ENCODE results near the gene ZWILCH.

ZWILCH gene

GRCh38 chr15:66480267-66480666 is 24.9 kb upstream of the ZWILCH start:
- H3K4me1 Mint-ChIP-seq (ENCODE audit: low read depth) = peaks cover 20% of the 10 kb centered on the region
- peaks cover 44% of the 10 kb centered on the region for H3K36me3 Mint-ChIP-seq (ENCODE audit: low read depth)
- H3K9me3 Mint-ChIP-seq = no peaks in the 10 kb centered on the region
- no peak overlapping the region for H3K4me3 Mint-ChIP-seq
- no peak overlapping the region for H3K27ac Mint-ChIP-seq
- no peaks in the 10 kb centered on the region for H3K27me3 Mint-ChIP-seq

- Mint-ChIP-seq H3K27ac (no peak overlapping the region), H3K27me3 (no peaks in the 10 kb centered on the region), H3K4me1 (ENCODE audit: low read depth) (peaks cover 11% of the 10 kb centered on the region), H3K36me3 (ENCODE audit: low read depth) (peaks cover 45% of the 10 kb centered on the region), H3K4me3 (no peak overlapping the region), H3K9me3 (no peaks in the 10 kb centered on the region)
These were observed 23.8 kb upstream of the ZWILCH start for GRCh38 chr15:66481107-66481856.

DNA sequence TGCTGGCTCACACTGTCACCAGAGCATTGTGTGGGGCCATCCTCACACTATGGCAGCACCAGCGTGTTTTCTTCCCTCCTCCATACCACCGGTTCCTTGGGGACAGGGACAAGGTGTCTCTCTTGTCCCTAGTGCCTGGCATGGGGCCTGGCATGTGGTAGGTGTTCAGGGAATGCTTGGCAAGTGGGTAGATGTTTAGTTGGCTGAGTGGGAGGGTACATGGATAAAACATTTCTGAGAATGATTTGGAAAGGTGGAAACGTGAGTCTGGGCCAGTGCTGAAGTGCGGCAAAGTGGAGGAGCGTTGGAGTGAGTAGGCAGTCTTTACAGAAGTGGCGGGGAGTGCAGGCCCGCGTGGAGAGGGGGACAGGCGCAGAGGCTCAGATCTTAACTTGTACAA is 22.6 kb upstream of the ZWILCH start:
- Mint-ChIP-seq H3K4me1 (ENCODE audit: low read depth) (peaks cover 4% of the 10 kb centered on the region), H3K27me3 (no peaks in the 10 kb centered on the region), H3K27ac (no peak overlapping the region), H3K36me3 (ENCODE audit: low read depth) (peaks cover 52% of the 10 kb centered on the region), H3K4me3 (no peak overlapping the region), H3K9me3 (no peaks in the 10 kb centered on the region)

DNA sequence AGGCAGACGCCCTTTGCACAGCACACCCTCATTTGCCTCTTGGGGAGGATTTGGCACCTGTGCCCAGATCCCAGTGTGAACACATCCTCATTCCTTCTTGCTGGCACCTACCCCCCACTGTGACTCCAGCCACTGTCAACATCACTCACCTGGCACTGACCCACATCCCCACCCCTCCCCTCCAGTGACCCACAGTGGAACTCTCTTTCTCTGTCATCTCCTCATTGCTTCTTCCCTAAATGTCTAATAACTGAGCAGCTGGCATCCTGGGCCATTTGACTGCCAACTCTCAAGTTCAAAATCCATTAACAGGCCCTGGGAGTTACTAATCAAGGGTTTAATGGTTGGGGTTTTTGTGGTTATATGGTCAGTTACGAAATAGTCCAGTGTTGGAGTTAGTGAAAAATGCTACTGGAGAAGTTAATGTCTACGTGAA is 22.0 kb upstream of the ZWILCH start:
- Mint-ChIP-seq H3K4me1 (ENCODE audit: low read depth) (peaks cover 4% of the 10 kb centered on the region), H3K36me3 (ENCODE audit: low read depth) (peaks cover 58% of the 10 kb centered on the region), H3K9me3 (no peaks in the 10 kb centered on the region), H3K4me3 (no peak overlapping the region), H3K27ac (no peak overlapping the region), H3K27me3 (no peaks in the 10 kb centered on the region)

DNA sequence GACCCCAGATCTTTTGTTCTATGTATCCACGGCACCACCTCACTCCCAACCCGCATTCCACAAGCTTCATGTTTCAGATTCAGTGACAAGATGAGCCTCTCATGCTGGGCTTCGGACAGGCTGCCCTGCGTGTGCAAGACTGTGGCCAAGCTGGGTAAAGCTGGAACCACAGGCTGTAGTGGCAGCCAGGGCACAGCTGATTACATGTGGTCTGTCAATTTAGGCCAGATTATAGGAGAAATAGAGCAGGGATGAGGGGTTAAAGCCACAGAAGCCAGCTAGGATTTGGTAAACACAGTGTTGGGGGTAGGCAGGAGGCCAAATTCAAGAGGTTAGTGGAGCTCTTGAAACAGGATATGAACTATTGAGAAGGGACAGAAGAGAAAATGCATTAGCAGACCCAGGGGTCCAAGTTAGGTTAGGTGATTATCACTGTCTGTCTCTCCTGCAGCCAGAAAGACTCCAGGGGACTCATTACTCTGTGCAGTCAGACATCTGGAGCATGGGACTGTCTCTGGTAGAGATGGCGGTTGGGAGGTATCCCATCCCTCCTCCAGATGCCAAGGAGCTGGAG is 20.5 kb upstream of the ZWILCH start:
- no peaks in the 10 kb centered on the region for H3K9me3 Mint-ChIP-seq
- H3K36me3 Mint-ChIP-seq (ENCODE audit: low read depth) = peaks cover 66% of the 10 kb centered on the region
- no peak overlapping the region for H3K4me3 Mint-ChIP-seq
- H3K27ac Mint-ChIP-seq = no peak overlapping the region
- H3K27me3 Mint-ChIP-seq = no peaks in the 10 kb centered on the region
- H3K4me1 Mint-ChIP-seq (ENCODE audit: low read depth) = peaks cover 4% of the 10 kb centered on the region

GRCh38 chr15:66486887-66487286 is 18.2 kb upstream of the ZWILCH start:
- Mint-ChIP-seq H3K27me3 (no peaks in the 10 kb centered on the region), H3K27ac (no peak overlapping the region), H3K36me3 (ENCODE audit: low read depth) (peaks cover 73% of the 10 kb centered on the region), H3K4me3 (no peak overlapping the region), H3K9me3 (no peaks in the 10 kb centered on the region), H3K4me1 (ENCODE audit: low read depth) (no peaks in the 10 kb centered on the region)

DNA sequence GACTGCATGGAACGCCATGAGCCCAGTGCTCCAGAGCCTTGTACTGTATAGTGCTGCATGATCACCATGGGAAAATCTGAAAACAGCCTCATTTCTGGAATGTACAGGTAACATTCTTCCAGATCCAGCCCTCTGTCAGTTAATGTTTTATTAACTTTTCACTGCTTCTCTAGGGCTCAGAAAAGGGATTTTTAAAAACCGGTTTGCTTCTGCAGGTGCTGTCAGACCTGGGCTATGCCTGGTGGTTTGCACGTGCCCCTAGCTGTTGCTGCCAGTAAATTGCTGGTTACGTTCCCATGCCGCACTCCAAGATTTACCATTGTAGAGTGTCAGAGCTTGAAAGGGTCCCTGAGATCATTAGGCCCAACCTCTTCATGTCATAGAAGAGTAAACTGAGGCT is 16.6 kb upstream of the ZWILCH start:
- Mint-ChIP-seq H3K27me3 (no peaks in the 10 kb centered on the region), H3K4me3 (no peak overlapping the region), H3K9me3 (no peaks in the 10 kb centered on the region), H3K27ac (no peak overlapping the region), H3K4me1 (ENCODE audit: low read depth) (no peaks in the 10 kb centered on the region), H3K36me3 (ENCODE audit: low read depth) (peaks cover 75% of the 10 kb centered on the region)

GRCh38 chr15:66489179-66489791 is 15.8 kb upstream of the ZWILCH start:
- Mint-ChIP-seq H3K27ac (peak overlapping the region; percentile 53), H3K9me3 (no peaks in the 10 kb centered on the region), H3K4me1 (ENCODE audit: low read depth) (peaks cover 5% of the 10 kb centered on the region), H3K36me3 (ENCODE audit: low read depth) (peaks cover 80% of the 10 kb centered on the region), H3K27me3 (no peaks in the 10 kb centered on the region), H3K4me3 (no peak overlapping the region)

DNA sequence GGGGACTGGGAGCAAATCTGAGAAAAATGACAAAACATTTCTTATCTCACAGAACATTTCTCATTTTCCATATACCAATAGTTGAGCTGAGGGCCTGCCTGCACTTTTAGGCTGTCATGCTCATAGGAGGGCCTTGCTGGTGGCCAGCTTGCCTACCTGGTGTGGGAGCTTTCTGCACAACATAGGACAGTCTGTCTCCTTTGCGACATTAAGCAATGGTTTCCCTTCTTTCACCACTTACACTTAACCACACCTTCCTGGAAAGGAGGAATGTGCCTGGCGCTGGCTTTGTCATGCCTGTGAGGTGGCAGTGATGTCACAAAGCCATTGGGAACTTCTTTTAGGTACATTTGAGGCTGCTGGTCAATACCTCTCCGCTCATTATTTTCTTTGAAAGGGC is 13.3 kb upstream of the ZWILCH start:
- Mint-ChIP-seq H3K4me1 (ENCODE audit: low read depth) (peaks cover 21% of the 10 kb centered on the region), H3K4me3 (no peak overlapping the region), H3K9me3 (no peaks in the 10 kb centered on the region), H3K27ac (peak overlapping the region; percentile 38), H3K36me3 (ENCODE audit: low read depth) (peaks cover 84% of the 10 kb centered on the region), H3K27me3 (no peaks in the 10 kb centered on the region)

- H3K9me3 Mint-ChIP-seq = no peaks in the 10 kb centered on the region
- no peak overlapping the region for H3K4me3 Mint-ChIP-seq
- H3K27me3 Mint-ChIP-seq = no peaks in the 10 kb centered on the region
- peaks cover 31% of the 10 kb centered on the region for H3K4me1 Mint-ChIP-seq (ENCODE audit: low read depth)
- peaks cover 89% of the 10 kb centered on the region for H3K36me3 Mint-ChIP-seq (ENCODE audit: low read depth)
- H3K27ac Mint-ChIP-seq = peak overlapping the region; percentile 50
These were observed 10.9 kb upstream of the ZWILCH start for GRCh38 chr15:66494262-66494661.

DNA sequence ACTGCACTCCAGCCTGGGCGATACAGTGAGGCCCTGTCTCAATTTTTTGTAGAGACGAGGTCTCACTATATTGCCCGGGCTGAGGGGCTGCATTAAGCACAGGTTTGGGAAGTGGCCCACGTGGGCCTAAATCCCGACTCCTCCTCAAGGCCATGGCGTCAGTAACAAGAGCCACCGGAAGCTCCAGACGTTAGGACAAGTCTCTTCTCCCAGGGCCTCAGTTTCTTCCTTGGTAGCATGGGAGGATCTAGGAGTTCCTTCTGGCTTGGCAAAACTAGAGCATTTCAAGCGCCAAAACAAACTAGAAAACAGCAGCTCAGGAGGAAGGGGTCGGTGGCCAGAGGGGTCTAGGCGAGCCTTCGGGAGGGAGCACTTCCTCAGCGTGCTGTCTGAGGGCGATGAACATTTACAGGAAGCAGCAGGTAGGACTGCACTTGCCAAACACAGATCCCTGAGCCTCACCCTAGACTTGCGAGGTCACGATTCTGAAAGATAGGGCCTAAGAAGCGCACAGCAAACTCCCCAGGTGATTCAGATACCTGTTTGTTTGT is 8.1 kb upstream of the ZWILCH start:
- no peaks in the 10 kb centered on the region for H3K9me3 Mint-ChIP-seq
- H3K36me3 Mint-ChIP-seq (ENCODE audit: low read depth) = peaks cover 89% of the 10 kb centered on the region
- peaks cover 57% of the 10 kb centered on the region for H3K4me1 Mint-ChIP-seq (ENCODE audit: low read depth)
- H3K27me3 Mint-ChIP-seq = no peaks in the 10 kb centered on the region
- peak overlapping the region; percentile 99 for H3K27ac Mint-ChIP-seq
- peak overlapping the region; percentile 97 for H3K4me3 Mint-ChIP-seq

- H3K27me3 Mint-ChIP-seq = no peaks in the 10 kb centered on the region
- H3K4me1 Mint-ChIP-seq (ENCODE audit: low read depth) = peaks cover 65% of the 10 kb centered on the region
- H3K27ac Mint-ChIP-seq = peak within 1 kb of the TSS; percentile 99
- H3K36me3 Mint-ChIP-seq (ENCODE audit: low read depth) = peaks cover 89% of the 10 kb centered on the region
- H3K4me3 Mint-ChIP-seq = peak within 1 kb of the TSS; percentile 97
- H3K9me3 Mint-ChIP-seq = no peaks in the 10 kb centered on the region
These were observed 7.3 kb upstream of the ZWILCH start, which contains the start of gene SNAPC5 for GRCh38 chr15:66497502-66498455. TSS of gene SNAPC5 (minus strand) at chr15:66497762. CDS start at chr15:66497731, 31 bp downstream.

DNA sequence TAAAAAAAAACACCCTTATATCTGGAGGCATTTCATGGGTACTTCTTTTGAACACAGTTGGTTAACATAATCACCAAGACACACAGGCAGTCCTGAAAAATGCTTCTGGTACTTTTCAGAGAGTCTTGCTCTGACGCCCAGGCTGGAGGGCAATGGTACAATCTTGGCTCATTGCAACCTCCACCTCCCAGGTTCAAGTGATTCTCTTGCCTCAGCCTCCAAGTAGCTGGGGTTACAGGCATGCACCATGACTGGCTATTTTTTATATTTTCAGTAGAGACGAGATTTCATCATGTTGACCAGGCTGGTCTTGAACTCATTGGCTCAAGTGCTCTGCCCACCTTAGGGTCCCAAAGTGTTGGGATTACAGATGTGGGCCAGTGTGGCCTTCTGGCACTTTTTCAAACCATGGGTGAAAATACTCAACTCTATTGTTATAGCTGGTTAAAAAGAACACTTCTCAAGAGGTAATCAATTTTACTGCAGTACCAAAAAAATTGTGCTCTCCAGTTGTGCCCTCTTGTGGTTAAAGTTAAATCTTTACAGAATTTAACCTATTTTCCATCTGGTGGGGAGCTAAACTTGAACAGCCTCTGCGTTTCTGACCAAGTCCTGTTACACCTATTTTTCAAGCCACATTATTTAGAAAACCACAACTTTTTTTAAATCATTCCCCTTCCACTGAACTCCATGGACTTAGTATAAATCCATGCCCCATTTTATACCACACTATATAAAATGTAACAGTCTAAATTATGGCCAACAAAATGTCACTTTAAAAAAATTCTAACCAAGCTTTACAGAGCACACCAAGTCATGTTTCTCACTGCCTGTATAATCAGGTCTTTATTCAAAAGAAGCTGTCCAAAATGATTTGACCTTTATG is 6.4 kb upstream of the ZWILCH start:
- H3K27ac Mint-ChIP-seq = peak overlapping the region; percentile 99
- peaks cover 68% of the 10 kb centered on the region for H3K4me1 Mint-ChIP-seq (ENCODE audit: low read depth)
- peak overlapping the region; percentile 97 for H3K4me3 Mint-ChIP-seq
- H3K9me3 Mint-ChIP-seq = no peaks in the 10 kb centered on the region
- H3K27me3 Mint-ChIP-seq = no peaks in the 10 kb centered on the region
- peaks cover 89% of the 10 kb centered on the region for H3K36me3 Mint-ChIP-seq (ENCODE audit: low read depth)

All from stimulated activated naive CD8-positive, alpha-beta T cell treated with anti-CD3 and anti-CD28 coated beads, Interleukin-15, Interleukin-2, amounts not matched to agents 100 ng/mL and 50 ng/mL, for 24 hours (primary cell).